Measurements from ENCODE around the gene KLK3.
"Not testable (repeated sequence)": the region's sequence is repeated elsewhere in the genome, so short reads cannot be mapped to it uniquely, and the experiment has no call there.

The KLK3 gene

GRCh38 chr19:50861496-50862286 is 7.0 kb downstream of the KLK3 start:
- DNase-seq (ENCODE audit: low read depth), result no peak

DNA sequence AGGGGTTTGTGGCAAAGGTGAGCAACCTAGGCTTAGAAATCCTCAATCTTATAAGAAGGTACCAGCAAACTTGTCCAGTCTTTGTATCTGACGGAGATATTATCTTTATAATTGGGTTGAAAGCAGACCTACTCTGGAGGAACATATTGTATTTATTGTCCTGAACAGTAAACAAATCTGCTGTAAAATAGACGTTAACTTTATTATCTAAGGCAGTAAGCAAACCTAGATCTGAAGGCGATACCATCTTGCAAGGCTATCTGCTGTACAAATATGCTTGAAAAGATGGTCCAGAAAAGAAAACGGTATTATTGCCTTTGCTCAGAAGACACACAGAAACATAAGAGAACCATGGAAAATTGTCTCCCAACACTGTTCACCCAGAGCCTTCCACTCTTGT is 14.8 kb downstream of the KLK3 start:
- DNase-seq (ENCODE audit: low read depth), result no peak

- no peak for DNase-seq (ENCODE audit: low read depth)
Measured at GRCh38 chr19:50870417-50871089, 15.8 kb downstream of the KLK3 start.

DNA sequence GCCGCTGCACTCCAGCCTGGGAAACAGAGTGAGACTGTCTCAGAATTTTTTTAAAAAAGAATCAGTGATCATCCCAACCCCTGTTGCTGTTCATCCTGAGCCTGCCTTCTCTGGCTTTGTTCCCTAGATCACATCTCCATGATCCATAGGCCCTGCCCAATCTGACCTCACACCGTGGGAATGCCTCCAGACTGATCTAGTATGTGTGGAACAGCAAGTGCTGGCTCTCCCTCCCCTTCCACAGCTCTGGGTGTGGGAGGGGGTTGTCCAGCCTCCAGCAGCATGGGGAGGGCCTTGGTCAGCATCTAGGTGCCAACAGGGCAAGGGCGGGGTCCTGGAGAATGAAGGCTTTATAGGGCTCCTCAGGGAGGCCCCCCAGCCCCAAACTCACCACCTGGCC is 18.3 kb downstream of the KLK3 start, which contains the start of gene KLK2:
Gene KLK2 (plus strand): TSS at position 384 of the 400 bp plus-strand sequence. CDS start 35 bp downstream, outside the sequence.
- no peak for DNase-seq (ENCODE audit: low read depth)

- no peak for DNase-seq (ENCODE audit: low read depth)
Measured at GRCh38 chr19:50874211-50874610, 19.5 kb downstream of the KLK3 start.

GRCh38 chr19:50875795-50876422 is 21.2 kb downstream of the KLK3 start:
- no peak for DNase-seq (ENCODE audit: low read depth)

DNA sequence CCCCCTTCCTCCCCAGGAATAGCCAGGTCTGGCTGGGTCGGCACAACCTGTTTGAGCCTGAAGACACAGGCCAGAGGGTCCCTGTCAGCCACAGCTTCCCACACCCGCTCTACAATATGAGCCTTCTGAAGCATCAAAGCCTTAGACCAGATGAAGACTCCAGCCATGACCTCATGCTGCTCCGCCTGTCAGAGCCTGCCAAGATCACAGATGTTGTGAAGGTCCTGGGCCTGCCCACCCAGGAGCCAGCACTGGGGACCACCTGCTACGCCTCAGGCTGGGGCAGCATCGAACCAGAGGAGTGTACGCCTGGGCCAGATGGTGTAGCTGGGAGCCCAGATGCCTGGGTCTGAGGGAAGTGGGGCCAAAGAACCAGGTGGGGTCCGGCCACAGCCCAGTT is 21.7 kb downstream of the KLK3 start:
- no peak for DNase-seq (ENCODE audit: low read depth)

DNA sequence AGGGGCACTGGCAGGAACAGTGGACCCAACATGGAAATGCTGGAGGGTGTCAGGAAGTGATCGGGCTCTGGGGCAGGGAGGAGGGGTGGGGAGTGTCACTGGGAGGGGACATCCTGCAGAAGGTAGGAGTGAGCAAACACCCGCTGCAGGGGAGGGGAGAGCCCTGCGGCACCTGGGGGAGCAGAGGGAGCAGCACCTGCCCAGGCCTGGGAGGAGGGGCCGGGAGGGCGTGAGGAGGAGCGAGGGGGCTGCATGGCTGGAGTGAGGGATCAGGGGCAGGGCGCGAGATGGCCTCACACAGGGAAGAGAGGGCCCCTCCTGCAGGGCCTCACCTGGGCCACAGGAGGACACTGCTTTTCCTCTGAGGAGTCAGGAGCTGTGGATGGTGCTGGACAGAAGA is 22.6 kb downstream of the KLK3 start:
- no peak for DNase-seq (ENCODE audit: low read depth)

GRCh38 chr19:50878851-50879250 is 24.1 kb downstream of the KLK3 start:
- DNase-seq (ENCODE audit: low read depth), result no peak

- DNase-seq (ENCODE audit: low read depth), result no peak
Measured at GRCh38 chr19:50880241-50880640, 25.5 kb downstream of the KLK3 start.

DNA sequence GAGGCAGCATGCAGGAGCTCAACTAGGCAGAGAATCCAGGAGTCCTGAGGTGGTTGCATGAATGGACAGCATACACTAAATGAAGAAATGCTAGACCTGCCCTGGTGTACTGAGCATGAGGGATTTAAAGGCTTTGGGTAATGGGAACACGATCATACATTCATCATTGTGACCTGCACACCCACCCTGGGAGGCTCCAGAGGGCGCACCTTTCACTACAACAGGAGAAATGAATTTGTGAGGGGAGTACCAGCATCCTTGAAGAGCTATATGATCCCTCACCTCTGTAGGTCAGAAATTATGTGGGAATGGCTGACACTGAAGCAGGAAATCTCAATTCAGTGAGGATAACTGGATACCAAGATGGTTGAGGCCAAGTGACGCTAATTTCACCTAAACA is 27.5 kb downstream of the KLK3 start:
- no peak for DNase-seq (ENCODE audit: low read depth)

DNA sequence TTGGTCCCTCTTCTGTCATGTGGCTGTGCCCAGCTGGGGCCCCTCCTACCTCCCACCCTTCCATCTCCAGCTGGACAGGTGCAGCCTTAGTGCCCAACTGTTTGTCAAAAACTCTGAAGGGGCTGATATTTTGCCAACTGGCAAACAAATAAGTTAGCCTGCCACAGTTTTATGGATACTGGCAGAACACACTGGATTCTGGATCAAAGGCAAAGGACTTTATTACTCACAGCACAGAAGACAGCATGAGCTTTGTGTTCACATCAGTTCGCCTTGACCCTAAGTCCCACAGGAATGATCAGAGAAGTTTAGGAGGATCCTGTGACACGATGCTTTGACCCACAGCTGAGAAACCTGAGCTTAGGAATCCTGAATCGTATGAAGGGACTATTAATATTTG is 34.9 kb downstream of the KLK3 start:
- DNase-seq (ENCODE audit: low read depth), result no peak

GRCh38 chr19:50890422-50891252 is 35.9 kb downstream of the KLK3 start:
- no peak for DNase-seq (ENCODE audit: low read depth)

- no peak for DNase-seq (ENCODE audit: low read depth)
Measured at GRCh38 chr19:50891253-50891625, 36.5 kb downstream of the KLK3 start.

GRCh38 chr19:50893047-50893736 is 38.5 kb downstream of the KLK3 start:
- DNase-seq (ENCODE audit: low read depth), result no peak

- DNase-seq (ENCODE audit: low read depth), result no peak
Measured at GRCh38 chr19:50894478-50895356, 40.0 kb downstream of the KLK3 start.

- not testable (repeated sequence) for DNase-seq (ENCODE audit: low read depth)
Measured at GRCh38 chr19:50896089-50896590, 41.4 kb downstream of the KLK3 start.

DNA sequence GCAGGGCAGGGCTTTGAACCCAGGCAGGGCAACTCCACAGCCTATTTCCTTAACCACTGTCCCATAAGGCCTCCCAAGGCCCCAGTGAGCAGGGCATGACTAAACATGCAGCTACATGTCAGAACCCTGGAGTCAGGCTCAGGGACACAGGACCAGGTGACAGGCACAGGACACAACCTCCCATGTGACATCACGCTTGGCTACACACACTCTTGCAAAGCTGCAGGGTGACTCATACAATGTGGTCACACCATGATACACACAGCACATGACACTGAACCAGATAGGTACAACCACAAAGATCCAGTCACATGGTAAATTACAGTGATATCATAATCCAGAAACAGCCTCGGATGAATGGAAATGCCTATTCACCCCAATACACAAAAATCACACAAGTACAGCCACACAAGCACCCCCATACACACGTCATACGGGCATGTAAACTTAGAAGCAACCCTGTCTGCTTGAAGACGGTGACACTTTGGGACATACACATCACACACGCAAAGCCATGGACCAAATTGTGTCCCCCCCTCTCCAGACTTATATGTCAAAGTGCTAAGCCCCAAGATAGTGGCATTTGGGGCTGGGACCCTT is 42.0 kb downstream of the KLK3 start:
- no peak for DNase-seq (ENCODE audit: low read depth)

DNA sequence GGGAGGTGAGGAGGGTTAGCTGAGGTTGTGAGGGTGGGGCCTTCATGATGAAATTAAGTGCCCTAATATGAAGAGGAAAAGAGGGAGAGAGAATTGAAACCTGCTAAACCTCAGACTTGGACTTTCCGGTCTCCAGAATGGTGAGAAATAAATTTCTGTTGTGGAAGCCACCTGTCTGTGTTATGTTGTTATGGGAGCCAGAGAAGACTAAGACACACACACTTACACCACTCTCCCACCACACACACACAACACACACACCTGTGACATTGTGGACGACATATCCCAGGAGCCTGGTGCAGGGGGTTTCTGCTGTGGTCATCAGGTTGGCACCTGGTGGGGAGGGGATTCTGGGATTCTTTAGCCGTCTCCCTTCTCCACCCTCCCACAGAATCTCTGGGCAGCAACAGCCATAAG is 42.5 kb downstream of the KLK3 start:
- DNase-seq (ENCODE audit: low read depth), result no peak

- no peak for DNase-seq (ENCODE audit: low read depth)
Measured at GRCh38 chr19:50897612-50898011, 42.9 kb downstream of the KLK3 start.

All from CMK (cell line).